HFFc6 (cell line): ENCODE data around the gene SLC25A34. TPM values are rescaled to one million over a fixed set of nuclear protein-coding genes. Genes with fewer than 3 reads are reported as not detected.
"Not testable (repeated sequence)": the region's sequence is repeated elsewhere in the genome, so short reads cannot be mapped to it uniquely, and the experiment has no call there.

Experiments used
- DNase-seq: peaks from one replicate; pipeline ENCODE4 v3.0.0-alpha.2; 2018
- H3K27ac Mint-ChIP-seq: 2 replicates; pipeline ENCODE4 v1.8.0; 2020; ENCODE audit warnings: mild to moderate bottlenecking, mixed read lengths
- H3K27me3 Mint-ChIP-seq: 2 replicates; pipeline ENCODE4 v1.8.0; 2021; ENCODE audit warnings: mild to moderate bottlenecking, moderate library complexity, mixed read lengths; ENCODE audit not compliant: insufficient read depth
- H3K36me3 Mint-ChIP-seq: 2 replicates; pipeline ENCODE4 v1.8.0; 2021; ENCODE audit warnings: low read depth, mixed read lengths
- H3K4me1 Mint-ChIP-seq: 2 replicates; pipeline ENCODE4 v1.8.0; 2020; ENCODE audit warnings: low read depth, mixed read lengths
- H3K4me3 Mint-ChIP-seq: 2 replicates; pipeline ENCODE4 v1.8.0; 2020; ENCODE audit warnings: mild to moderate bottlenecking, moderate library complexity, mixed read lengths
- H3K9me3 Mint-ChIP-seq: 2 replicates; pipeline ENCODE4 v1.8.0; 2020; ENCODE audit warnings: mild to moderate bottlenecking, mixed read lengths
- CTCF ChIP-seq: fragments of 200-600 bp; sonication (generic); IDR thresholded peaks from 2 replicates; pipeline ENCODE4 v1.5.0; 2021; ENCODE audit warnings: antibody characterized with exemption, mild to moderate bottlenecking
- total RNA-seq, 6 experiments: library from RNA; stranded (reverse); fragmentation: NEBNext Ultra II Directional; extraction: Animal tissue kit (Norgen Biotek cat#: 25700); gene quantifications; 2 replicates in 1 of 6; 3 replicates in 5 of 6; pipeline ENCODE4 v1.2.3, GENCODE V29; 2021

Gene SLC25A34
- total RNA-seq, 6 experiments from 2014 or later = 0.26 to 0.68 (median 0.43) TPM

- H3K9me3 Mint-ChIP-seq = no peaks in the 10 kb centered on the region
- no peak for TF ChIP-seq CTCF
- H3K27me3 Mint-ChIP-seq = no peaks in the 10 kb centered on the region
- peaks cover 26% of the 10 kb centered on the region for H3K4me1 Mint-ChIP-seq
- no peak overlapping the region for H3K27ac Mint-ChIP-seq
- H3K36me3 Mint-ChIP-seq = no peaks in the 10 kb centered on the region; the same call in 1 of the 2 replicates
- no peak overlapping the region for H3K4me3 Mint-ChIP-seq
- no peak for DNase-seq
Observed at GRCh38 chr1:15693371-15693770, 42.7 kb upstream of the SLC25A34 start.

- TF ChIP-seq CTCF = no peak
- peaks cover 4% of the 10 kb centered on the region; the same call in 1 of the 2 replicates for H3K36me3 Mint-ChIP-seq
- H3K9me3 Mint-ChIP-seq = no peaks in the 10 kb centered on the region
- H3K4me3 Mint-ChIP-seq = no peak overlapping the region
- H3K27me3 Mint-ChIP-seq = no peaks in the 10 kb centered on the region
- peaks cover 15% of the 10 kb centered on the region; the same call in 1 of the 2 replicates for H3K4me1 Mint-ChIP-seq
- no peak overlapping the region for H3K27ac Mint-ChIP-seq
- DNase-seq = no peak
Observed at GRCh38 chr1:15696956-15697521, 39.0 kb upstream of the SLC25A34 start.

- DNase-seq = no peak
- Mint-ChIP-seq H3K36me3 (peaks cover 4% of the 10 kb centered on the region; the same call in 1 of the 2 replicates), H3K27me3 (no peaks in the 10 kb centered on the region), H3K4me3 (no peak overlapping the region), H3K4me1 (peaks cover 15% of the 10 kb centered on the region), H3K27ac (no peak overlapping the region), H3K9me3 (no peaks in the 10 kb centered on the region)
- TF ChIP-seq CTCF = no peak
Observed at GRCh38 chr1:15698201-15698600, 37.9 kb upstream of the SLC25A34 start.

GRCh38 chr1:15699321-15699720 lies 36.7 kb upstream of the SLC25A34 start:
- not testable (repeated sequence) for H3K27ac Mint-ChIP-seq, DNase-seq, H3K36me3 Mint-ChIP-seq, H3K9me3 Mint-ChIP-seq, H3K4me3 Mint-ChIP-seq, H3K27me3 Mint-ChIP-seq
- H3K4me1 Mint-ChIP-seq = peaks cover 26% of the 10 kb centered on the region

GRCh38 chr1:15700508-15700907 lies 35.5 kb upstream of the SLC25A34 start:
- Mint-ChIP-seq H3K9me3 (no peaks in the 10 kb centered on the region), H3K27me3 (peaks cover 2% of the 10 kb centered on the region; the same call in 1 of the 2 replicates), H3K36me3 (peaks cover 7% of the 10 kb centered on the region; the same call in 1 of the 2 replicates), H3K27ac (no peak overlapping the region; the same call in 1 of the 2 replicates), H3K4me3 (no peak overlapping the region), H3K4me1 (peaks cover 32% of the 10 kb centered on the region)
- TF ChIP-seq CTCF = no peak
- DNase-seq = no peak

- H3K36me3 Mint-ChIP-seq = peaks cover 11% of the 10 kb centered on the region
- no peak overlapping the region for H3K27ac Mint-ChIP-seq
- no peak overlapping the region for H3K4me3 Mint-ChIP-seq
- H3K4me1 Mint-ChIP-seq = peaks cover 28% of the 10 kb centered on the region
- no peak for DNase-seq
- no peaks in the 10 kb centered on the region for H3K9me3 Mint-ChIP-seq
- peaks cover 2% of the 10 kb centered on the region; the same call in 1 of the 2 replicates for H3K27me3 Mint-ChIP-seq
- no peak for TF ChIP-seq CTCF
Observed at GRCh38 chr1:15701784-15702183, 34.3 kb upstream of the SLC25A34 start.
